Pancreas (tissue), 10 donors: ENCODE results near the gene METTL16. TPM values are rescaled to one million over a fixed set of nuclear protein-coding genes. Genes with fewer than 3 reads are reported as not detected.

Source experiments
- ATAC-seq, 4 donors: fragments of 200-7000 bp; cut with Tn5 transposase; one replicate each; pipeline versions ENCODE4 v1.8.0 to v1.9.1; 2020; ENCODE audit warnings: mild to moderate bottlenecking in 4 of 4, moderate library complexity in 4 of 4
- DNase-seq, 6 donors: peaks; one replicate each; pipeline ENCODE4 v3.0.0-alpha.2; 2020
- FAIRE-seq: peaks from 2 replicates; lab custom pipeline; 2012; peaks lifted over from hg19 to GRCh38; lab: Jason Lieb, UNC
- H3K27ac ChIP-seq, 4 donors: fragments of 200-600 bp; sonication (generic); 1 replicate in 3 of 4; 2 replicates in 1 of 4; pipeline versions ENCODE4 v1.5.0 to v1.8.0; 2020
- H3K27me3 ChIP-seq, 4 donors: fragments of 200-600 bp; one replicate each; pipeline ENCODE4 v1.8.0; 2021
- H3K36me3 ChIP-seq, 3 donors: fragments of 200-600 bp; sonication (generic) in 1 of 3; one replicate each; pipeline versions ENCODE4 v1.5.0 to v1.8.0; 2020 to 2021
- H3K4me1 ChIP-seq, 3 donors: fragments of 200-600 bp; one replicate each; pipeline ENCODE4 v1.8.0; 2021
- H3K4me3 ChIP-seq, 4 donors: fragments of 200-600 bp; sonication (generic) in 2 of 4; one replicate each; pipeline versions ENCODE4 v1.5.0 to v1.8.0; 2020 to 2021
- H3K9me3 ChIP-seq, 4 donors: fragments of 200-600 bp; one replicate each; pipeline ENCODE4 v1.8.0; 2021
- WGBS, 2 donors: extraction: QIAGEN DNeasy Blood & Tissue Kit; methylation state at CpG; one replicate each; pipeline ENCODE4 v1.1.7; 2013; 5-methylcytosine and 5-hydroxymethylcytosine counted together
- intact Hi-C, 3 donors: fragments of 100-400 bp; cut with DNase I; formaldehyde crosslinking; loops; one replicate each; pipeline versions ENCODE4 v1.11.1 to v1.14.2; 2022
- polyA plus RNA-seq, 2 donors: library from polyadenylated mRNA; stranded (reverse); fragments of 200-250 nt; gene quantifications; one replicate each; pipeline ENCODE4 v1.2.3, GENCODE V29; 2013
- total RNA-seq, 6 donors: library from RNA; stranded (reverse); fragmentation: NEBNext Ultra II Directional in 4 of 6; extraction: Animal tissue kit (Norgen Biotek cat#: 25700) in 4 of 6; gene quantifications; one replicate each; pipeline versions ENCODE4 v1.2.1 to v1.2.4, GENCODE V29; 2021 to 2023
- TF ChIP-seq, protein P1 (sequence below), 4 donors: fragments of 200-600 bp; sonication (generic) in 3 of 4; IDR thresholded peaks; one replicate each; pipeline versions ENCODE4 v1.5.0 to v1.8.0; 2021; ENCODE audit warnings: antibody characterized with exemption in 4 of 4
- donor health status: healthy with polysubstance abuse.
- donor health status: DM: no; HTN: no; CAD: no; lungs with moderate emphysema.
- donor health status: DM: no; HTN: no; CAD: no.
- donor health status: control.
- donor health status: control.
- donor health status: Bipolar disorder and iron deficiency.
- donor health status: DM: yes; HTN: yes; CAD: no.
- donor health status: DM: no; HTN: no; CAD: no.
- donor health status: DM: no; HTN: no; CAD: no.
- donor health status: DM: yes; HTN: yes; CAD: no.

Gene METTL16
- total and polyA plus RNA-seq, 8 donors, result 9.2 to 19.6 (median 14.4) TPM

DNA sequence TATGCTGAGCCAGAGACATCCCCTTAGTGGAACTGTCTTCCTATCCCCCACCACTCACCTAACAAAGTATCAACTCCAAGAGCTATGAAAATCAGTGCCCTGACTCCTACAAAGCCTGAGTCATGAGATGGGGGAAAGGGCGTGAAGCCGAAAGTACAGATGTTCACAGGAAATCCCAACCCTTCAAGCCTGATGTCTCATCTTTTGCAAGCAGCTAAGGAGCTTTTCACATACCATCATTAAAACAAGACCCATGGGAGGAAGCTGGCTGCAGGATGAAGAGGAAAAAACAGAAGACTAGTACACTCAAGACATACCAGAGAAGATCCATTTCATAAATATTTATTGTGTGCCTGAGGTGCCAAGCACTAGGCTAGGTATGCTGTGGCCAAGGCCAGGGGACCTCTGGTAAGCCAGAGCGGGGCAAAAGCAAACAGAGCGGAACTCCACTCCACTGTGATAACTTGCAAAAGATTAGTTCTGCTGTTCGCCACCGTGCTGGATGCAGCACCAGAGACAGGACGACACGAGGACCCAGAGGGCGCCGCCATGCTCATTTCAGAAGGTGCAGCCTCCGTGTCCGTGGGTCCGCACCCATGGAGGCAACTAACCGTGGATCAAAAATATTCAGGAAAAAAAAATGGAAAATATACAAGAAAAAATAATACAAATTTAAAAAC lies 106.3 kb downstream of the METTL16 start:
- Histone ChIP-seq H3K27ac (peak overlapping the region in 2 of 4 donors; percentile 76 to 81), H3K36me3 (no peaks in the 10 kb centered on the region), H3K27me3 (no peaks in the 10 kb centered on the region), H3K4me1 (peaks cover 5 to 44% (median 21%) of the 10 kb centered on the region in 3 donors), H3K9me3 (no peaks in the 10 kb centered on the region), H3K4me3 (no peak overlapping the region)
- FAIRE-seq (no peak), ATAC-seq (no peak), DNase-seq (peak in 3 of 6 donors; percentile 19 to 46 (median 33))
- WGBS, 2 donors, result 50 to 58% methylated on average over 14 of the region's 14 CpGs
- intact Hi-C loops, result no loop called here
- TF ChIP-seq, protein P1, sequence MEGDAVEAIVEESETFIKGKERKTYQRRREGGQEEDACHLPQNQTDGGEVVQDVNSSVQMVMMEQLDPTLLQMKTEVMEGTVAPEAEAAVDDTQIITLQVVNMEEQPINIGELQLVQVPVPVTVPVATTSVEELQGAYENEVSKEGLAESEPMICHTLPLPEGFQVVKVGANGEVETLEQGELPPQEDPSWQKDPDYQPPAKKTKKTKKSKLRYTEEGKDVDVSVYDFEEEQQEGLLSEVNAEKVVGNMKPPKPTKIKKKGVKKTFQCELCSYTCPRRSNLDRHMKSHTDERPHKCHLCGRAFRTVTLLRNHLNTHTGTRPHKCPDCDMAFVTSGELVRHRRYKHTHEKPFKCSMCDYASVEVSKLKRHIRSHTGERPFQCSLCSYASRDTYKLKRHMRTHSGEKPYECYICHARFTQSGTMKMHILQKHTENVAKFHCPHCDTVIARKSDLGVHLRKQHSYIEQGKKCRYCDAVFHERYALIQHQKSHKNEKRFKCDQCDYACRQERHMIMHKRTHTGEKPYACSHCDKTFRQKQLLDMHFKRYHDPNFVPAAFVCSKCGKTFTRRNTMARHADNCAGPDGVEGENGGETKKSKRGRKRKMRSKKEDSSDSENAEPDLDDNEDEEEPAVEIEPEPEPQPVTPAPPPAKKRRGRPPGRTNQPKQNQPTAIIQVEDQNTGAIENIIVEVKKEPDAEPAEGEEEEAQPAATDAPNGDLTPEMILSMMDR (IDR thresholded peaks at IDR 0.05), result no peak

DNA sequence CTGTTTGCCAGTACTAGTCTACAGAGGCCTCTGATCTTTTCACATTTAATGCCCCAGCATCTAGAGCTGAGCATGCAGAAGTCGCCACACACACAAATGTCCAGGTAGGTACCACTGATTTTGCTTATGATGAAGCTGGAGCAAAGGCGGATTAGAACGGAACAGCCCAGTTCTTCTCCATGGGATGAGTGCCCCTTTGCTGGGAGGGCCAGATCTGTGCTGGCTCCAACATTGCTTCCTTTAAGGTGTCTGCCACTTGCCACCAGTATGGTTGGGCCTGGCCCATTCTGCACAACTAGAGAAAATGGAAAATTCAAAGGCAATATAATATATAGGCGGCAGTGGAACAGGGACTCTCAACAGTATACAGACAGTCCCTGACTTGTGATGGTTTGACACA lies 108.6 kb downstream of the METTL16 start:
- Histone ChIP-seq H3K9me3 (no peaks in the 10 kb centered on the region), H3K4me3 (no peak overlapping the region), H3K4me1 (peaks cover 10 to 51% (median 29%) of the 10 kb centered on the region in 3 donors), H3K36me3 (no peaks in the 10 kb centered on the region), H3K27ac (no peak overlapping the region), H3K27me3 (no peaks in the 10 kb centered on the region)
- DNase-seq (peak in 4 of 6 donors; percentile 14 to 35 (median 18)), ATAC-seq (no peak), FAIRE-seq (no peak)
- intact Hi-C loops, result no loop called here
- 95 to 96% methylated on average over 4 of the region's 4 CpGs for WGBS, 2 donors
- TF ChIP-seq, protein P1 (IDR thresholded peaks at IDR 0.05), result no peak

DNA sequence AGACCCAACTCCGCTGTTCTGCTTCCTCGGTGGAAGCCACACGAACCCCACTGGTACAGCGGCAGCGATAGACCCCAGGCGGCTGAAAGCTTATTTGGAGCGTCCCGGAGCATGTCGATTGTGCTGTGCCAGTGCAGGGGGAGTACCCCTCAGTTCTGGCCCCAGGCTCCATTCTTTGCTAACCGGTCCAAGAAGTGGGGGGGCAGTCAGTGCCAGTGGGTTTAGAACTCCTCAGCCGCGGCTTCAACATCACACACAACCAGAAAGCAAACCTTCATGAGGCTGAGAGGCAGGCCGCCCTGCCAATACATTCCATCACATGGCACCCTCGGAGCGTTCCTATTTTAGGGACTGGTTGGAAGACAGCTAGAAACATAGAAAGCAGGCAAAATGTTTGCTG lies 109.1 kb downstream of the METTL16 start:
- H3K27me3 ChIP-seq, result no peaks in the 10 kb centered on the region
- H3K36me3 ChIP-seq, result no peaks in the 10 kb centered on the region
- no peaks in the 10 kb centered on the region for H3K9me3 ChIP-seq
- peak overlapping the region; percentile 22 to 92 (median 90) for H3K4me3 ChIP-seq
- TF ChIP-seq, protein P1 (IDR thresholded peaks at IDR 0.05), result no peak
- ATAC-seq (no peak), FAIRE-seq (no peak), DNase-seq (peak in 4 of 6 donors; percentile 42 to 53 (median 47))
- 23 to 25% methylated on average over 15 of the region's 15 CpGs for WGBS, 2 donors
- peak overlapping the region; percentile 98 to 99 (median 98) for H3K27ac ChIP-seq
- intact Hi-C loops, result no loop called here
- peaks cover 15 to 54% (median 34%) of the 10 kb centered on the region in 3 donors for H3K4me1 ChIP-seq

DNA sequence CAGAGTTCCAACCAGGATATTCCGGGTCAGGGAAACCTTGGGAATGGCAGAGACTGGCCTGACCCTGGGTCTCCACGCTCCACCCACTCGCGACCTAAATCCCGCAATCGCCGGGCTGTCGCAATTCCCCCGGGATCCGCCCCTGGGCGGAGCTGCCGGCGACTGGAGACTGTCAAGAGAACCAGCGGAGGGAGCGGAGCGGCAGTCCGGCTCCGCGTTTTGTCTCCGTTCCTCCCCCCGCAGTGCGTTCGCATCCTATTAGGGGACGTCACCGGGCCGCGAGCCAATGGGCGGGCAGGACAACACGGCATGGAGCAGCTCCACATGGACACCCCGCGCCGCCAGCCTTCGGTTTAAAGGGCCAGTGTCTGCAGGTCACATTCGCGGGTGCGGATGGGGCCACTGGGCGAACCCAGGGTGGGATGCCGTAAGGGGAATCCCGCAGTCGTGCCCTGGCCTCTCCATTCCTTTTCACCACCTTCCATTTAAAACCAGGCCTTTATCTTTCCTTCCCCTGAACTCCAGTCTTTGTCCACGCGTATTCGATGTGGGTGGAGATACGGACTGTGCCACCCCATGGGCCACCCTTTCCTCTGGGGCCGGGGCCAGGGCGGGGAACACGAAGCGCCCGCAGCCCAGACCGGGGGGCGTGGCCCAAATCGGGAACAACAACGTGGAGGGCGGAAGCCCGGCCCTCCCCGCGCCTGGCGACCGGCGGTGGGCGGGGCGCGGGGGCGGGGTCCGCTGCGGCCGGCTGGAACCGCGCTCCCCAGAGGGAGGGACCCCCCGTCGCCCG lies 110.1 kb downstream of the METTL16 start:
- DNase-seq (peak; percentile 100), ATAC-seq (peak; percentile 62 to 71 (median 64)), FAIRE-seq (peak; percentile 43)
- WGBS, 2 donors, result 0% methylated on average over 56 to 72 of the region's 72 CpGs
- H3K4me1 ChIP-seq, result peaks cover 20 to 52% (median 42%) of the 10 kb centered on the region in 3 donors
- H3K9me3 ChIP-seq, result no peaks in the 10 kb centered on the region
- intact Hi-C loops, result no loop called here
- H3K27ac ChIP-seq, result peak overlapping the region; percentile 98 to 99 (median 98)
- TF ChIP-seq, protein P1 (IDR thresholded peaks at IDR 0.05), result no peak
- peak overlapping the region; percentile 85 to 92 (median 90) for H3K4me3 ChIP-seq
- H3K27me3 ChIP-seq, result no peaks in the 10 kb centered on the region
- no peaks in the 10 kb centered on the region for H3K36me3 ChIP-seq
